ENCODE results near the gene COL9A3.

COL9A3 gene

GRCh38 chr20:62775206-62775605 is 41.6 kb upstream of the COL9A3 start:
- no peak overlapping the region for H3K4me3 ChIP-seq (ENCODE audit: low read depth, low read length)
- no peaks in the 10 kb centered on the region for H3K36me3 ChIP-seq (ENCODE audit: control insufficient read depth in 1 of 2, insufficient read depth in 2 of 2, low read length in 2 of 2)
- H3K23ac ChIP-seq (ENCODE audit: low read length) = no peak overlapping the region
- no peak for DNase-seq
- H3K27me3 ChIP-seq (ENCODE audit: insufficient read depth, low read length) = no peaks in the 10 kb centered on the region
- H3K79me2 ChIP-seq (ENCODE audit: control insufficient read depth, insufficient read depth, low read length, poor library complexity) = no peaks in the 10 kb centered on the region
- H2BK120ac ChIP-seq (ENCODE audit: insufficient read depth, low read length, poor library complexity) = no peak overlapping the region
- H3K14ac ChIP-seq (ENCODE audit: low read length) = no peak overlapping the region
- peaks cover 9% of the 10 kb centered on the region for H3K9me3 ChIP-seq (ENCODE audit: insufficient read depth, low read depth, low read length)
- H2AK5ac ChIP-seq (ENCODE audit: low read length) = no peak overlapping the region
- H3K27ac ChIP-seq (ENCODE audit: low read depth, low read length) = no peak overlapping the region
- H3K4me1 ChIP-seq (ENCODE audit: control insufficient read depth in 1 of 2, insufficient read depth in 2 of 2, low read length in 2 of 2) = peaks cover 0 to 2% of the 10 kb centered on the region in 2 experiments
- no peak overlapping the region for H2BK5ac ChIP-seq (ENCODE audit: low read depth, low read length, poor library complexity)
- no peak overlapping the region for H4K12ac ChIP-seq (ENCODE audit: low read depth, low read length)
- no peak overlapping the region for H4K8ac ChIP-seq (ENCODE audit: low read depth, low read length)
- no peaks in the 10 kb centered on the region for H3K79me1 ChIP-seq (ENCODE audit: low read length)
- no CpG with 5 or more reads among the region's 9 CpGs for WGBS (ENCODE audit: extremely low coverage, insufficient coverage, insufficient read length)
- H3K9ac ChIP-seq (ENCODE audit: low read length) = no peak overlapping the region
- H2BK12ac ChIP-seq (ENCODE audit: low read length) = no peak overlapping the region
- no peak overlapping the region for H4K91ac ChIP-seq (ENCODE audit: low read depth, low read length)
- no peak overlapping the region for H2AFZ ChIP-seq (ENCODE audit: insufficient read depth, low read length, poor library complexity)
- H3K18ac ChIP-seq (ENCODE audit: low read length) = no peak overlapping the region
- no peak overlapping the region for H3K4ac ChIP-seq (ENCODE audit: low read depth, low read length)
- H3K4me2 ChIP-seq (ENCODE audit: low read length) = no peak overlapping the region

GRCh38 chr20:62776035-62776691 is 40.7 kb upstream of the COL9A3 start:
- Histone ChIP-seq H4K8ac (ENCODE audit: low read depth, low read length) (peak overlapping the region; percentile 8), H3K4me3 (ENCODE audit: low read depth, low read length) (no peak overlapping the region), H3K4ac (ENCODE audit: low read depth, low read length) (no peak overlapping the region), H3K27me3 (ENCODE audit: insufficient read depth, low read length) (no peaks in the 10 kb centered on the region), H3K27ac (ENCODE audit: low read depth, low read length) (no peak overlapping the region), H3K36me3 (ENCODE audit: control insufficient read depth in 1 of 2, insufficient read depth in 2 of 2, low read length in 2 of 2) (no peaks in the 10 kb centered on the region), H2AFZ (ENCODE audit: insufficient read depth, low read length, poor library complexity) (peak overlapping the region; percentile 8), H3K9me3 (ENCODE audit: insufficient read depth, low read depth, low read length) (peaks cover 9% of the 10 kb centered on the region), H3K4me2 (ENCODE audit: low read length) (no peak overlapping the region), H2BK120ac (ENCODE audit: insufficient read depth, low read length, poor library complexity) (no peak overlapping the region), H2BK5ac (ENCODE audit: low read depth, low read length, poor library complexity) (no peak overlapping the region), H2AK5ac (ENCODE audit: low read length) (no peak overlapping the region), H4K91ac (ENCODE audit: low read depth, low read length) (peak overlapping the region; percentile 5), H3K9ac (ENCODE audit: low read length) (no peak overlapping the region), H2BK12ac (ENCODE audit: low read length) (no peak overlapping the region), H3K79me2 (ENCODE audit: control insufficient read depth, insufficient read depth, low read length, poor library complexity) (no peaks in the 10 kb centered on the region), H3K4me1 (ENCODE audit: control insufficient read depth in 1 of 2, insufficient read depth in 2 of 2, low read length in 2 of 2) (peaks cover 0 to 2% of the 10 kb centered on the region in 2 experiments), H3K14ac (ENCODE audit: low read length) (no peak overlapping the region), H3K18ac (ENCODE audit: low read length) (no peak overlapping the region), H3K23ac (ENCODE audit: low read length) (no peak overlapping the region), H4K12ac (ENCODE audit: low read depth, low read length) (no peak overlapping the region), H3K79me1 (ENCODE audit: low read length) (no peaks in the 10 kb centered on the region)
- no CpG with 5 or more reads among the region's 24 CpGs for WGBS (ENCODE audit: extremely low coverage, insufficient coverage, insufficient read length)
- no peak for DNase-seq

- peaks cover 9% of the 10 kb centered on the region for H3K9me3 ChIP-seq (ENCODE audit: insufficient read depth, low read depth, low read length)
- no peak overlapping the region for H2BK5ac ChIP-seq (ENCODE audit: low read depth, low read length, poor library complexity)
- H4K12ac ChIP-seq (ENCODE audit: low read depth, low read length) = no peak overlapping the region
- no peaks in the 10 kb centered on the region for H3K79me1 ChIP-seq (ENCODE audit: low read length)
- peaks cover 0 to 2% of the 10 kb centered on the region in 2 experiments for H3K4me1 ChIP-seq (ENCODE audit: control insufficient read depth in 1 of 2, insufficient read depth in 2 of 2, low read length in 2 of 2)
- H3K36me3 ChIP-seq (ENCODE audit: control insufficient read depth in 1 of 2, insufficient read depth in 2 of 2, low read length in 2 of 2) = no peaks in the 10 kb centered on the region
- H3K79me2 ChIP-seq (ENCODE audit: control insufficient read depth, insufficient read depth, low read length, poor library complexity) = no peaks in the 10 kb centered on the region
- no peak overlapping the region for H2BK12ac ChIP-seq (ENCODE audit: low read length)
- no CpG with 5 or more reads among the region's 14 CpGs for WGBS (ENCODE audit: extremely low coverage, insufficient coverage, insufficient read length)
- no peaks in the 10 kb centered on the region for H3K27me3 ChIP-seq (ENCODE audit: insufficient read depth, low read length)
- H2AK5ac ChIP-seq (ENCODE audit: low read length) = no peak overlapping the region
- H2AFZ ChIP-seq (ENCODE audit: insufficient read depth, low read length, poor library complexity) = peak overlapping the region; percentile 8
- no peak overlapping the region for H3K14ac ChIP-seq (ENCODE audit: low read length)
- H3K23ac ChIP-seq (ENCODE audit: low read length) = no peak overlapping the region
- no peak overlapping the region for H3K18ac ChIP-seq (ENCODE audit: low read length)
- H4K91ac ChIP-seq (ENCODE audit: low read depth, low read length) = peak overlapping the region; percentile 5
- peak overlapping the region; percentile 73 for H4K8ac ChIP-seq (ENCODE audit: low read depth, low read length)
- no peak overlapping the region for H3K4ac ChIP-seq (ENCODE audit: low read depth, low read length)
- no peak overlapping the region for H3K4me3 ChIP-seq (ENCODE audit: low read depth, low read length)
- DNase-seq = no peak
- no peak overlapping the region for H3K27ac ChIP-seq (ENCODE audit: low read depth, low read length)
- no peak overlapping the region for H2BK120ac ChIP-seq (ENCODE audit: insufficient read depth, low read length, poor library complexity)
- no peak overlapping the region for H3K4me2 ChIP-seq (ENCODE audit: low read length)
- no peak overlapping the region for H3K9ac ChIP-seq (ENCODE audit: low read length)
These were observed 39.9 kb upstream of the COL9A3 start for GRCh38 chr20:62776692-62777527.

- H4K91ac ChIP-seq (ENCODE audit: low read depth, low read length) = no peak overlapping the region
- no peaks in the 10 kb centered on the region for H3K79me1 ChIP-seq (ENCODE audit: low read length)
- no peak overlapping the region for H3K14ac ChIP-seq (ENCODE audit: low read length)
- peak overlapping the region; percentile 1 for H2AFZ ChIP-seq (ENCODE audit: insufficient read depth, low read length, poor library complexity)
- peak overlapping the region; percentile 73 for H4K8ac ChIP-seq (ENCODE audit: low read depth, low read length)
- H3K4ac ChIP-seq (ENCODE audit: low read depth, low read length) = no peak overlapping the region
- H3K79me2 ChIP-seq (ENCODE audit: control insufficient read depth, insufficient read depth, low read length, poor library complexity) = no peaks in the 10 kb centered on the region
- H2BK5ac ChIP-seq (ENCODE audit: low read depth, low read length, poor library complexity) = no peak overlapping the region
- no peak for DNase-seq
- no peak overlapping the region for H3K18ac ChIP-seq (ENCODE audit: low read length)
- no CpG with 5 or more reads among the region's 8 CpGs for WGBS (ENCODE audit: extremely low coverage, insufficient coverage, insufficient read length)
- H2AK5ac ChIP-seq (ENCODE audit: low read length) = no peak overlapping the region
- H3K9ac ChIP-seq (ENCODE audit: low read length) = no peak overlapping the region
- no peak overlapping the region for H3K27ac ChIP-seq (ENCODE audit: low read depth, low read length)
- no peaks in the 10 kb centered on the region for H3K36me3 ChIP-seq (ENCODE audit: control insufficient read depth in 1 of 2, insufficient read depth in 2 of 2, low read length in 2 of 2)
- peaks cover 9% of the 10 kb centered on the region for H3K9me3 ChIP-seq (ENCODE audit: insufficient read depth, low read depth, low read length)
- H3K4me2 ChIP-seq (ENCODE audit: low read length) = no peak overlapping the region
- H3K4me3 ChIP-seq (ENCODE audit: low read depth, low read length) = peak overlapping the region; percentile 40
- H3K23ac ChIP-seq (ENCODE audit: low read length) = no peak overlapping the region
- no peak overlapping the region for H4K12ac ChIP-seq (ENCODE audit: low read depth, low read length)
- H3K27me3 ChIP-seq (ENCODE audit: insufficient read depth, low read length) = no peaks in the 10 kb centered on the region
- no peak overlapping the region for H2BK120ac ChIP-seq (ENCODE audit: insufficient read depth, low read length, poor library complexity)
- no peak overlapping the region for H2BK12ac ChIP-seq (ENCODE audit: low read length)
- H3K4me1 ChIP-seq (ENCODE audit: control insufficient read depth in 1 of 2, insufficient read depth in 2 of 2, low read length in 2 of 2) = peaks cover 0 to 2% of the 10 kb centered on the region in 2 experiments
These were observed 39.4 kb upstream of the COL9A3 start for GRCh38 chr20:62777528-62777830.
